H1 (cell line): ENCODE results near the gene HTATIP2. TPM values are rescaled to one million over a fixed set of nuclear protein-coding genes. Genes with fewer than 3 reads are reported as not detected.

Experiments used
- CTCF ChIA-PET: fragments of 300-600 bp; sonication (Branson Sonifier 250); formaldehyde crosslinking; loops from one replicate; lab custom pipeline; 2021; ENCODE audit not compliant: partially characterized antibody; lab: Charles Lee
- POLR2A ChIA-PET: fragments of 300-600 bp; sonication (Branson Sonifier 250); formaldehyde crosslinking; loops from one replicate; lab custom pipeline; 2021; ENCODE audit warnings: inconsistent platforms; ENCODE audit not compliant: partially characterized antibody; lab: Charles Lee
- DNase-seq, 2 experiments: peaks; one replicate each; pipeline versions ENCODE4 v3.0.0 to v3.0.0-alpha.2; 2010 to 2022; ENCODE audit warnings: low spot score in 2 of 2, low read depth in 1 of 2, mixed read lengths in 1 of 2
- FAIRE-seq: peaks from 2 replicates; lab custom pipeline; 2011; peaks lifted over from hg19 to GRCh38; lab: Jason Lieb, UNC
- H2AFZ ChIP-seq: 2 replicates; pipeline ENCODE4 v1.8.1; 2012; ENCODE audit warnings: low read length, inconsistent platforms
- H2AK5ac ChIP-seq: 2 replicates; pipeline ENCODE4 v1.6.1; 2013; ENCODE audit warnings: low read depth, low read length
- H2BK120ac ChIP-seq: replicated peaks from 2 replicates; pipeline ENCODE3; 2013; ENCODE audit warnings: low read depth, low read length, inconsistent platforms
- H2BK12ac ChIP-seq: 2 replicates; pipeline ENCODE4 v1.6.1; 2013; ENCODE audit warnings: low read depth, low read length
- H2BK15ac ChIP-seq: 2 replicates; pipeline ENCODE4 v1.6.1; 2013; ENCODE audit warnings: low read length
- H2BK20ac ChIP-seq: 2 replicates; pipeline ENCODE4 v1.6.1; 2013; ENCODE audit warnings: low read length
- H2BK5ac ChIP-seq: 2 replicates; pipeline ENCODE4 v1.6.1; 2013; ENCODE audit warnings: low read depth, low read length
- H3K14ac ChIP-seq: 2 replicates; pipeline ENCODE4 v1.6.1; 2013; ENCODE audit warnings: inconsistent platforms; ENCODE audit not compliant: insufficient read length
- H3K18ac ChIP-seq: 2 replicates; pipeline ENCODE4 v1.6.1; 2013; ENCODE audit warnings: low read length; ENCODE audit errors: extremely low read depth
- H3K23ac ChIP-seq: 2 replicates; pipeline ENCODE4 v1.6.1; 2013; ENCODE audit warnings: inconsistent platforms; ENCODE audit not compliant: insufficient read length
- H3K23me2 ChIP-seq: 2 replicates; pipeline ENCODE4 v1.6.1; 2013; ENCODE audit warnings: low read depth, low read length
- H3K27ac ChIP-seq: 2 replicates; pipeline ENCODE4 v1.6.1; 2011; ENCODE audit warnings: low read depth, low read length, inconsistent platforms
- H3K27me3 ChIP-seq, 4 experiments: replicated peaks in 1 of 4; 1 replicate in 1 of 4; 2 replicates in 3 of 4; pipeline versions ENCODE4 v1.6.1 to v1.8.1; 2011 to 2013; ENCODE audit warnings: low read length in 3 of 4, mild to moderate bottlenecking in 3 of 4, inconsistent platforms in 2 of 4, mixed read lengths in 2 of 4, moderate library complexity in 1 of 4; ENCODE audit not compliant: control insufficient read depth in 3 of 4, insufficient read depth in 3 of 4; ENCODE audit errors: extremely low read depth in 1 of 4
- H3K36me3 ChIP-seq, 4 experiments: 2 replicates each; pipeline versions ENCODE4 v1.6.1 to v1.8.1; 2011 to 2013; ENCODE audit warnings: mild to moderate bottlenecking in 4 of 4, low read length in 3 of 4, moderate library complexity in 2 of 4, control low read depth in 1 of 4, inconsistent platforms in 1 of 4; ENCODE audit not compliant: insufficient read depth in 4 of 4, control insufficient read depth in 2 of 4
- H3K4ac ChIP-seq: replicated peaks from 2 replicates; pipeline ENCODE3; 2013; ENCODE audit warnings: low read length, low read depth, mixed read lengths, inconsistent platforms; ENCODE audit not compliant: insufficient read length
- H3K4me1 ChIP-seq, 4 experiments: replicated peaks in 1 of 4; 1 replicate in 1 of 4; 2 replicates in 3 of 4; pipeline versions ENCODE4 v1.6.1 to v1.8.1; 2011 to 2013; ENCODE audit warnings: low read length in 3 of 4, inconsistent platforms in 2 of 4, mixed read lengths in 1 of 4; ENCODE audit not compliant: insufficient read depth in 4 of 4, control insufficient read depth in 3 of 4
- H3K4me2 ChIP-seq, 2 experiments: 2 replicates each; pipeline versions ENCODE4 v1.6.1 to v1.8.1; 2011 to 2013; ENCODE audit warnings: low read depth in 2 of 2, low read length in 2 of 2, control low read depth in 1 of 2, inconsistent platforms in 1 of 2, mild to moderate bottlenecking in 1 of 2; ENCODE audit not compliant: insufficient read depth in 1 of 2
- H3K4me3 ChIP-seq, 4 experiments: fragments of 200-600, 300-600 bp in 1 of 4; sonication (generic), shearing (Covaris generic), sonication (Bioruptor Twin) in 1 of 4; 2 replicates each; pipeline versions ENCODE4 v1.5.1 to v1.8.1; 2011 to 2016; ENCODE audit warnings: low read length in 4 of 4, low read depth in 3 of 4, control low read depth in 2 of 4, inconsistent platforms in 2 of 4, mild to moderate bottlenecking in 2 of 4, mixed read lengths in 1 of 4, moderate library complexity in 1 of 4; ENCODE audit not compliant: insufficient read depth in 2 of 4; ENCODE audit errors: extremely low read depth in 1 of 4
- H3K56ac ChIP-seq: replicated peaks from 2 replicates; pipeline ENCODE3; 2013; ENCODE audit warnings: low read depth, mild to moderate bottlenecking, mixed read lengths, low read length, inconsistent platforms; ENCODE audit not compliant: insufficient read length
- H3K79me1 ChIP-seq: 2 replicates; pipeline ENCODE4 v1.6.1; 2013; ENCODE audit warnings: low read depth, low read length, control low read depth
- H3K79me2 ChIP-seq, 2 experiments: 2 replicates each; pipeline versions ENCODE4 v1.6.1 to v1.8.1; 2012 to 2013; ENCODE audit warnings: low read length in 2 of 2, mild to moderate bottlenecking in 2 of 2, inconsistent platforms in 1 of 2; ENCODE audit not compliant: insufficient read depth in 2 of 2, control insufficient read depth in 1 of 2
- H3K9ac ChIP-seq, 4 experiments: replicated peaks in 1 of 4; 1 replicate in 1 of 4; 2 replicates in 3 of 4; pipeline versions ENCODE4 v1.6.1 to v1.8.1; 2011 to 2013; ENCODE audit warnings: low read depth in 3 of 4, low read length in 3 of 4, control low read depth in 2 of 4, mild to moderate bottlenecking in 2 of 4, moderate library complexity in 2 of 4, inconsistent platforms in 1 of 4; ENCODE audit errors: extremely low read depth in 1 of 4
- H3K9me3 ChIP-seq, 2 experiments: 2 replicates each; pipeline versions ENCODE4 v1.6.1 to v1.8.1; 2012 to 2013; ENCODE audit warnings: mild to moderate bottlenecking in 2 of 2, moderate library complexity in 2 of 2, control low read depth in 1 of 2, inconsistent platforms in 1 of 2, low read depth in 1 of 2, low read length in 1 of 2, mixed read lengths in 1 of 2; ENCODE audit not compliant: insufficient read depth in 2 of 2
- H4K20me1 ChIP-seq, 2 experiments: replicated peaks in 1 of 2; 2 replicates each; pipeline versions ENCODE3 to v1.8.1; 2011 to 2013; ENCODE audit warnings: inconsistent platforms in 2 of 2, low read length in 2 of 2, mild to moderate bottlenecking in 1 of 2; ENCODE audit not compliant: insufficient read depth in 2 of 2, control insufficient read depth in 1 of 2
- H4K5ac ChIP-seq: 2 replicates; pipeline ENCODE4 v1.6.1; 2013; ENCODE audit warnings: low read length, low read depth, mixed read lengths, inconsistent platforms; ENCODE audit not compliant: insufficient read length
- H4K8ac ChIP-seq: 2 replicates; pipeline ENCODE4 v1.8.0; 2013; ENCODE audit warnings: mild to moderate bottlenecking, moderate library complexity, low read length, inconsistent platforms; ENCODE audit not compliant: insufficient read depth; ENCODE audit errors: extremely low read depth
- H4K91ac ChIP-seq: replicated peaks from 2 replicates; pipeline ENCODE3; 2013; ENCODE audit warnings: low read length, mixed read lengths, inconsistent platforms; ENCODE audit not compliant: insufficient read length
- CBX8 ChIP-seq: fragments of 300-800, 300-1000 bp; sonication (generic); IDR thresholded peaks from 2 replicates; pipeline ENCODE4 v1.7.1; 2016; ENCODE audit warnings: low read depth, low read length, borderline replicate concordance
- CEBPB ChIP-seq: IDR thresholded peaks from 2 replicates; pipeline ENCODE4 v1.6.1; 2012; ENCODE audit warnings: low read depth, low read length
- GTF2F1 ChIP-seq: IDR thresholded peaks from 2 replicates; pipeline ENCODE4 v1.6.1; 2012; ENCODE audit warnings: low read depth, low read length, improper control_type of control experiment, borderline replicate concordance
- PHF8 ChIP-seq: fragments of 200-600 bp; sonication (generic); conservative IDR thresholded peaks from 2 replicates; pipeline ENCODE4 v1.7.1; 2012; ENCODE audit warnings: low read depth, mild to moderate bottlenecking, inconsistent platforms, low read length, moderate library complexity
- SIN3A ChIP-seq, 2 experiments: IDR thresholded peaks in 1 of 2; conservative IDR thresholded peaks in 1 of 2; 2 replicates each; pipeline ENCODE4 v1.6.1; 2011 to 2012; ENCODE audit warnings: low read length in 2 of 2, improper control_type of control experiment in 1 of 2, low read depth in 1 of 2, mild to moderate bottlenecking in 1 of 2
- SUZ12 ChIP-seq: fragments of 200-600 bp; sonication (generic); IDR thresholded peaks from 2 replicates; pipeline ENCODE4 v1.6.1; 2012; ENCODE audit warnings: mild to moderate bottlenecking, inconsistent platforms, low read length, moderate library complexity, mixed read lengths
- TAF1 ChIP-seq: IDR thresholded peaks from 2 replicates; pipeline ENCODE4 v1.6.1; 2011; ENCODE audit warnings: mild to moderate bottlenecking, low read depth, low read length
- WGBS, 2 experiments: shearing (Covaris generic) in 1 of 2; methylation state at CpG; one replicate each; pipeline versions ENCODE4 v1.1.6 to v1.1.7; 2013 to 2015; ENCODE audit warnings: low lambda C conversion rate in 2 of 2, mixed read lengths in 2 of 2, inconsistent platforms in 1 of 2, low coverage in 1 of 2, missing lambda C conversion rate in 1 of 2; ENCODE audit not compliant: insufficient replicate concordance in 2 of 2, insufficient coverage in 1 of 2, insufficient read length in 1 of 2; ENCODE audit errors: extremely low coverage in 1 of 2, missing lambda C conversion rate in 1 of 2; 5-methylcytosine and 5-hydroxymethylcytosine counted together
- polyA plus RNA-seq, 7 experiments: library from polyadenylated mRNA; depleted of rRNA in 3 of 7; stranded (reverse) in 5 of 7; unstranded in 2 of 7; fragments of >200 nt in 5 of 7; fragments of 200-250 nt in 2 of 7; gene quantifications; 1 replicate in 5 of 7; 2 replicates in 1 of 7; 4 replicates in 1 of 7; pipeline versions ENCODE4 v1.2.1 to v1.2.3, GENCODE V29; 2011 to 2013; ENCODE audit warnings: missing spikeins in 2 of 7, mixed read lengths in 2 of 7
- total RNA-seq: library from RNA; stranded (reverse); fragmentation: NEBNext Ultra II Directional; extraction: Animal tissue kit (Norgen Biotek cat#: 25700); gene quantifications from 2 replicates; pipeline ENCODE4 v1.2.1, GENCODE V29; 2021

The HTATIP2 gene
- total and polyA plus RNA-seq, 2 of the 8 experiments (the other 6 are each of a cell fraction or from before 2014, with no cell fraction given), result 22.6 to 33.1 TPM

DNA sequence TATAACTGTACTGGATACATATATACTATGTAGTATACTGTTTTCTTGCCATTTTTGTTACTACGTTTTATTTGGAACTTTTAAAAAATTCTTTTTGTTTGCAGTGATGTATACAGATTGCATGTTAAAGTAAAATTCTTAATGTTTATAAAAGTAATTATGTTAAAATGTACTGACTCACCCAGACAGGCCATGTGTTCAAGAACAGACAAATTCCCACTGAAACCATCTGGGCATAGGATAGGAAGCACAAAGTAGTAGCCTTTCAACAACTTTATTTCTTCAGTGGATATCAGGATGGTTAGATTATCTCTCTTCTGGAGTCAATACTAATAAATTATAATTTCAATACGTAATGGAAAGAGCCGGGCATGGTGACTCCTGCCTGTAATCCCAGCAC is 43.8 kb downstream of the HTATIP2 start:
- no peaks in the 10 kb centered on the region for H3K4me1 ChIP-seq
- H2AK5ac ChIP-seq, result no peak overlapping the region
- no peak overlapping the region for H3K14ac ChIP-seq
- no peak overlapping the region for H3K23ac ChIP-seq
- H2BK5ac ChIP-seq, result no peak overlapping the region
- H2AFZ ChIP-seq, result no peak overlapping the region
- H3K36me3 ChIP-seq, result peaks cover 0 to 43% (median 12%) of the 10 kb centered on the region in 4 experiments; a peak in 5 of 8 replicates
- no peaks in the 10 kb centered on the region for H3K9me3 ChIP-seq
- no peak for TF ChIP-seq GTF2F1
- TF ChIP-seq SIN3A (conservative IDR thresholded peaks at IDR 0.05 in 1 of 2, IDR thresholded peaks at IDR 0.05 in 1 of 2; ENCODE audit: low read depth in 1 of 2, low read length in 2 of 2), result no peak
- no peak for TF ChIP-seq TAF1
- no peak for TF ChIP-seq CBX8
- no peak for TF ChIP-seq CEBPB
- TF ChIP-seq PHF8, result no peak
- TF ChIP-seq SUZ12, result no peak
- no peak overlapping the region for H4K5ac ChIP-seq
- no peak overlapping the region for H3K18ac ChIP-seq
- H3K27me3 ChIP-seq, result no peaks in the 10 kb centered on the region
- H4K20me1 ChIP-seq, result no peaks in the 10 kb centered on the region
- H4K91ac ChIP-seq, result no peak overlapping the region
- H3K56ac ChIP-seq, result no peak overlapping the region
- no peak overlapping the region for H4K8ac ChIP-seq
- no peak overlapping the region for H3K9ac ChIP-seq
- FAIRE-seq, result no peak
- no peak overlapping the region for H3K27ac ChIP-seq
- H2BK120ac ChIP-seq, result no peak overlapping the region
- H3K4me2 ChIP-seq, result no peak overlapping the region
- H3K79me2 ChIP-seq, result no peaks in the 10 kb centered on the region
- no peak overlapping the region for H2BK12ac ChIP-seq
- ChIA-PET POLR2A (no interaction called here), CTCF (interaction anchor here (1.0 kb wide), 1 partner anchor 178 kb away, joined by 3 read pairs; no protein-coding TSS in a partner anchor)
- no peak overlapping the region for H2BK20ac ChIP-seq
- no peak overlapping the region for H3K4ac ChIP-seq
- no peak overlapping the region for H3K4me3 ChIP-seq
- 59% methylated on average over 3 of the region's 3 CpGs; no CpG with 5 or more reads in 1 of the 2 experiments for WGBS, 2 experiments
- H3K23me2 ChIP-seq, result no peaks in the 10 kb centered on the region
- no peaks in the 10 kb centered on the region for H3K79me1 ChIP-seq
- DNase-seq, result no peak
- no peak overlapping the region for H2BK15ac ChIP-seq
